ENCODE data around the gene NRM.

NRM gene

GRCh38 chr6:30654798-30655742, 35.7 kb downstream of the NRM start:
- no peak for DNase-seq (ENCODE audit: insufficient read length, low spot score)
- no peak for TF ChIP-seq POLR2AphosphoS5 (IDR thresholded peaks at IDR 0.05; ENCODE audit: low read depth, low read length)
- no peak for TF ChIP-seq PAX5 (IDR thresholded peaks at IDR 0.05; ENCODE audit: insufficient read depth, low read length, severe bottlenecking)
- TF ChIP-seq TAF1 (IDR thresholded peaks at IDR 0.05; ENCODE audit: low read depth, low read length): no peak
- no peak for TF ChIP-seq POU2F2 (IDR thresholded peaks at IDR 0.05; ENCODE audit: low read depth, low read length)
- no peak for TF ChIP-seq SPI1 (IDR thresholded peaks at IDR 0.05; ENCODE audit: low read depth, low read length)
- no peak for TF ChIP-seq POLR2A (IDR thresholded peaks at IDR 0.05; ENCODE audit: low read depth, low read length)
- no peak for FAIRE-seq

GRCh38 chr6:30651143-30651542, 39.6 kb downstream of the NRM start:
- FAIRE-seq (no peak), DNase-seq (ENCODE audit: insufficient read length, low spot score) (no peak)
- peak; percentile 61 for TF ChIP-seq SPI1 (IDR thresholded peaks at IDR 0.05; ENCODE audit: low read depth, low read length)
- no peak for TF ChIP-seq PAX5 (IDR thresholded peaks at IDR 0.05; ENCODE audit: insufficient read depth, low read length, severe bottlenecking)
- TF ChIP-seq POLR2A (IDR thresholded peaks at IDR 0.05; ENCODE audit: low read depth, low read length): 0 out of 2 replicates have a peak, but pooled peaks have one; percentile 11
- TF ChIP-seq TAF1 (IDR thresholded peaks at IDR 0.05; ENCODE audit: low read depth, low read length): no peak
- TF ChIP-seq POU2F2 (IDR thresholded peaks at IDR 0.05; ENCODE audit: low read depth, low read length): no peak
- no peak for TF ChIP-seq POLR2AphosphoS5 (IDR thresholded peaks at IDR 0.05; ENCODE audit: low read depth, low read length)

DNA sequence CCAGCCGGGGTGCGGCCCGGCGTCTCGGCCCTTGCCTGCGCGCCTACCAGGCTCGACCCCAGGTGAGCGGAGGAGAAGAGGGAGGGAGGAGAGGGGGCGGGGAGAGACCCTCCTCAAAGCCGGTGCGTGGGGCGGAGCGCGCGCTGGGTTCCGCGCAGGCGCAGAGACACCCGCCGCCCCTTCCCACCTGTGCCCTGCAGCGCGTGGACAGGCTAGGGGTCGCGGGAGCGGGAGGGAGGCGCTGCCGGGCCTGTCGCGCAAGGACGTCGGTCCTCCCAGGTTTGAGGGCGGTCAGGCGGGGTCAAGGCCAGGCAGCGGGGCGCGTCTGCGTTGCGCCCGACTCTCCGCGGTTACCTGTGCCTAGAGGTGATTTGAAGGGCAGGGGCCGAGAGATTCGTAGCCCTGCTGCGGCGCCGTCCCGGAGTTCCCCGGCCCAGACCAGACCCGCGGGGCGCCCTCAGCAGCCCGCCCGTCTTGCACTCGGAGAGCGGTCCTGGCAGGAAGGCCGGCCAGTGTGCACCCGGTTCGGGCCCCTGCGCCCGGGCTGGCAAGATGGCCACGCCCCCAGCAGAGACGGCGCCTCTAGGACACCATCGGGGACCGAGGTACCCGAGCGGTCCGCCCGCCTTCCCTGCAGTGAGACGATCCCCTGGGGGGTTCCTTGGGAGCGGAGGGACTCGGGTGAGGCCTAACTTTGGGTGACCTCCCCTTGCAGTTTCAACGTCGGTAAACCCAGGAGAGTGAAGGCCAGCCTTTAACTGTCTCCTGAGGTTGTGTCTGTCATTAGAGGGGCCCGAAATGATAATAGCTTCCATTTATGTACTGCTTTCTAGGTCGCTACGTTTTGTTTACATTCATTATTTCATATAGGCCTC, 43.3 kb downstream of the NRM start:
- TF ChIP-seq POLR2A (IDR thresholded peaks at IDR 0.05; ENCODE audit: low read depth, low read length): no peak; the same call in none of the 2 replicates
- no peak for TF ChIP-seq POU2F2 (IDR thresholded peaks at IDR 0.05; ENCODE audit: low read depth, low read length)
- TF ChIP-seq PAX5 (IDR thresholded peaks at IDR 0.05; ENCODE audit: insufficient read depth, low read length, severe bottlenecking): no peak
- 0 out of 2 replicates have a peak, but pooled peaks have one; percentile 34 for TF ChIP-seq TAF1 (IDR thresholded peaks at IDR 0.05; ENCODE audit: low read depth, low read length)
- TF ChIP-seq POLR2AphosphoS5 (IDR thresholded peaks at IDR 0.05; ENCODE audit: low read depth, low read length): peak; percentile 50; the same call in 1 of the 2 replicates
- no peak for TF ChIP-seq SPI1 (IDR thresholded peaks at IDR 0.05; ENCODE audit: low read depth, low read length)
- FAIRE-seq (no peak), DNase-seq (ENCODE audit: insufficient read length, low spot score) (peak; percentile 82)

- FAIRE-seq: peak; percentile 94
- DNase-seq (ENCODE audit: insufficient read length, low spot score): peak; percentile 94
- TF ChIP-seq POU2F2 (IDR thresholded peaks at IDR 0.05; ENCODE audit: low read depth, low read length): no peak
- TF ChIP-seq SPI1 (IDR thresholded peaks at IDR 0.05; ENCODE audit: low read depth, low read length): no peak
- no peak for TF ChIP-seq PAX5 (IDR thresholded peaks at IDR 0.05; ENCODE audit: insufficient read depth, low read length, severe bottlenecking)
- no peak for TF ChIP-seq TAF1 (IDR thresholded peaks at IDR 0.05; ENCODE audit: low read depth, low read length)
- TF ChIP-seq POLR2AphosphoS5 (IDR thresholded peaks at IDR 0.05; ENCODE audit: low read depth, low read length): no peak
- no peak; the same call in 1 of the 2 replicates for TF ChIP-seq POLR2A (IDR thresholded peaks at IDR 0.05; ENCODE audit: low read depth, low read length)
Observed at GRCh38 chr6:30646450-30647241, 44.1 kb downstream of the NRM start, which contains the start of gene C6orf136. TSS of gene C6orf136 (plus strand) at chr6:30647133. CDS start at chr6:30647232, 99 bp downstream.

DNA sequence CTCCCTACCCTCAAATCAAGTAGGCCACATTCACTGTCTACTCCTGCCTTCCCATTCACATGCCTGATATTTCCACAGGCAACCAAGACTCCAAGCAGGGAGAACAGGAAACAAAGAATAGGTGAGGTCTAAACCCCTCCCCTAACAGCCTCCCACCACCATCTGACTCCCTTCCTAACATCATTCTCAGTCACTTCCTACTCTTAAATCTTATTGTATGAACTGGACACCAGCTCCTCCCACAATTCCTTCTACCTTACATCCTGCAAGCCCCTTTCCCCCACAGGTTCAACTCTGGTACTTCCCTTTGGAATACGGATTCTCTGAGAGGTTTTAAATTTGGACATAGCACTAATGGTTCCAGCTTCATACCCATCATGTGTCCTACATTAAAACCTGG, 44.8 kb downstream of the NRM start:
- FAIRE-seq: no peak
- TF ChIP-seq PAX5 (IDR thresholded peaks at IDR 0.05; ENCODE audit: insufficient read depth, low read length, severe bottlenecking): no peak
- no peak for TF ChIP-seq POU2F2 (IDR thresholded peaks at IDR 0.05; ENCODE audit: low read depth, low read length)
- no peak for TF ChIP-seq TAF1 (IDR thresholded peaks at IDR 0.05; ENCODE audit: low read depth, low read length)
- 0 out of 2 replicates have a peak, but pooled peaks have one; percentile 27 for TF ChIP-seq POLR2AphosphoS5 (IDR thresholded peaks at IDR 0.05; ENCODE audit: low read depth, low read length)

DNA sequence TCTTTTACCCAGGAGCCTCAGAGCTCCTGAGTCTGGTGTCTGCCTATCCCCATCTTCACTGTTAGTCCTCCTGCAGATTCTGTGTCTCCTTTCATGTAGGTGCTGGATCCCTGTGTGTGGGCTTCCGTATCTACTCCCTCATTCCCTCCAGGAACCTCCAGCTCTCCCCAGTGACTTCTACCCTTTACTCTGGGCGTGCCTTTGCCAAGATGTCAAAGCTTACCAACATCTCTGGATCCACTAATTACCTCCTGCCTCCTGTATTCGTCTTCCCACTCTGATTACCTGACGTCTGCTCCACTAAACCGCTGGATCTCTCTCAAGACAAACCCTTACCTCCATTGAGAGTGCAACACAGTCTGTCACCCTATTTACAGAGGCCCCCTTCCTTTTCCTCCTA, 46.0 kb downstream of the NRM start:
- no peak for DNase-seq (ENCODE audit: insufficient read length, low spot score)
- TF ChIP-seq POLR2AphosphoS5 (IDR thresholded peaks at IDR 0.05; ENCODE audit: low read depth, low read length) (no peak), POLR2A (IDR thresholded peaks at IDR 0.05; ENCODE audit: low read depth, low read length) (no peak), PAX5 (IDR thresholded peaks at IDR 0.05; ENCODE audit: insufficient read depth, low read length, severe bottlenecking) (no peak), SPI1 (IDR thresholded peaks at IDR 0.05; ENCODE audit: low read depth, low read length) (no peak), TAF1 (IDR thresholded peaks at IDR 0.05; ENCODE audit: low read depth, low read length) (no peak), POU2F2 (IDR thresholded peaks at IDR 0.05; ENCODE audit: low read depth, low read length) (no peak)
- no peak for FAIRE-seq

More for the DNA sequence above, 44.8 kb downstream of the NRM start:
- DNase-seq (ENCODE audit: insufficient read length, low spot score): no peak

DNA sequence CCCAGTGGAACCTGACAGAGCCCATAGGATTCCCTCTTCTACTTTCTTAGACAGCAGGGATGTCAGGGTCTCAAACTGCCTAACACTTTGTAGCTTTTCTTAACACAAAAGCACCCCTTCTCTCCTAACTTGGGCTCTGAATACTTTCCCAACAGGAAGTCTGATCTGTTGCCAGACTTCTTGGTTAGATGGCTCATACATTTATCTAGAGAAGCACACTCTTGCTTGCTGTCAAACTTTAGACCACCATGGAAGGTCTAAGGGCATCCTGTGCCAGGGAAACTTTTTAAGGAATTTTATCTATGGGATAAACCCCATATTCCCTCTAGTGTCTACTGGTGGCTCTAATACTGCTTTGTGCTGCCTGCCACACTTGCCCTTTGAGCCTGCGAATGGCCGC, 47.1 kb downstream of the NRM start:
- FAIRE-seq (no peak), DNase-seq (ENCODE audit: insufficient read length, low spot score) (no peak)
- TF ChIP-seq TAF1 (IDR thresholded peaks at IDR 0.05; ENCODE audit: low read depth, low read length) (no peak), SPI1 (IDR thresholded peaks at IDR 0.05; ENCODE audit: low read depth, low read length) (no peak), POLR2A (IDR thresholded peaks at IDR 0.05; ENCODE audit: low read depth, low read length) (no peak), PAX5 (IDR thresholded peaks at IDR 0.05; ENCODE audit: insufficient read depth, low read length, severe bottlenecking) (no peak), POU2F2 (IDR thresholded peaks at IDR 0.05; ENCODE audit: low read depth, low read length) (no peak), POLR2AphosphoS5 (IDR thresholded peaks at IDR 0.05; ENCODE audit: low read depth, low read length) (no peak)

- no peak for FAIRE-seq
Observed at GRCh38 chr6:30641048-30641447, 49.7 kb downstream of the NRM start.

More at GRCh38 chr6:30641048-30641447, 49.7 kb downstream of the NRM start:
- no peak for TF ChIP-seq TAF1 (IDR thresholded peaks at IDR 0.05; ENCODE audit: low read depth, low read length)
- no peak for TF ChIP-seq POLR2AphosphoS5 (IDR thresholded peaks at IDR 0.05; ENCODE audit: low read depth, low read length)
- TF ChIP-seq SPI1 (IDR thresholded peaks at IDR 0.05; ENCODE audit: low read depth, low read length): no peak
- TF ChIP-seq POU2F2 (IDR thresholded peaks at IDR 0.05; ENCODE audit: low read depth, low read length): no peak
- DNase-seq (ENCODE audit: insufficient read length, low spot score): no peak
